GM12892 (cell line): ENCODE measurements around the gene MYB.

Experiments
- POLR2A ChIP-seq: IDR thresholded peaks from 2 replicates; pipeline ENCODE4 v1.6.1; 2011; ENCODE audit warnings: low read depth, low read length, control low read depth
- POLR2AphosphoS5 ChIP-seq: IDR thresholded peaks from 2 replicates; pipeline ENCODE4 v1.6.1; 2011; ENCODE audit warnings: low read depth, low read length, control low read depth

- TF ChIP-seq POLR2A (no peak), POLR2AphosphoS5 (no peak)
Measured at GRCh38 chr6:135166515-135166914, 14.6 kb upstream of the MYB start.
